ENCODE results near the gene ZNF611.
"Not testable (repeated sequence)": the region's sequence is repeated elsewhere in the genome, so short reads cannot be mapped to it uniquely, and the experiment has no call there.

The ZNF611 gene

GRCh38 chr19:52691215-52691610 lies 43.6 kb downstream of the ZNF611 start:
- TF ChIP-seq CTCF (IDR thresholded peaks at IDR 0.05; ENCODE audit: low read depth, low read length, missing control alignments): no peak
- H3K4me3 ChIP-seq (ENCODE audit: low read depth, low read length): peak overlapping the region; percentile 56; the same call in 1 of the 2 replicates
- DNase-seq (ENCODE audit: low read depth): no peak

GRCh38 chr19:52690369-52691214 lies 44.3 kb downstream of the ZNF611 start:
- peak; percentile 53 for DNase-seq (ENCODE audit: low read depth)
- peak overlapping the region; percentile 56 for H3K4me3 ChIP-seq (ENCODE audit: low read depth, low read length)
- TF ChIP-seq CTCF (IDR thresholded peaks at IDR 0.05; ENCODE audit: low read depth, low read length, missing control alignments): no peak

GRCh38 chr19:52689843-52690368 lies 44.9 kb downstream of the ZNF611 start:
- DNase-seq (ENCODE audit: low read depth): no peak
- H3K4me3 ChIP-seq (ENCODE audit: low read depth, low read length): peak overlapping the region; percentile 56
- TF ChIP-seq CTCF (IDR thresholded peaks at IDR 0.05; ENCODE audit: low read depth, low read length, missing control alignments): no peak

- DNase-seq (ENCODE audit: low read depth): not testable (repeated sequence)
Measured at GRCh38 chr19:52688925-52689796, 45.7 kb downstream of the ZNF611 start.

GRCh38 chr19:52688335-52688734 lies 46.5 kb downstream of the ZNF611 start:
- H3K4me3 ChIP-seq (ENCODE audit: low read depth, low read length): no peak overlapping the region
- TF ChIP-seq CTCF (IDR thresholded peaks at IDR 0.05; ENCODE audit: low read depth, low read length, missing control alignments): no peak
- no peak for DNase-seq (ENCODE audit: low read depth)

More at GRCh38 chr19:52688925-52689796, 45.7 kb downstream of the ZNF611 start:
- peak overlapping the region; percentile 56 for H3K4me3 ChIP-seq (ENCODE audit: low read depth, low read length)

- no peak for DNase-seq (ENCODE audit: low read depth)
- H3K4me3 ChIP-seq (ENCODE audit: low read depth, low read length): no peak overlapping the region
- no peak for TF ChIP-seq CTCF (IDR thresholded peaks at IDR 0.05; ENCODE audit: low read depth, low read length, missing control alignments)
Measured at GRCh38 chr19:52687684-52688083, 47.2 kb downstream of the ZNF611 start.

- TF ChIP-seq CTCF (IDR thresholded peaks at IDR 0.05; ENCODE audit: low read depth, low read length, missing control alignments): no peak
- no peak for DNase-seq (ENCODE audit: low read depth)
- no peak overlapping the region for H3K4me3 ChIP-seq (ENCODE audit: low read depth, low read length)
Measured at GRCh38 chr19:52685811-52686210, 49.0 kb downstream of the ZNF611 start.

- H3K4me3 ChIP-seq (ENCODE audit: low read depth, low read length); DNase-seq (ENCODE audit: low read depth): not testable (repeated sequence)
Measured at GRCh38 chr19:52681216-52681615, 53.6 kb downstream of the ZNF611 start.

All from GM12864 (cell line).